Uterus (tissue), 2 donors: ENCODE results near the gene GLYATL1.

Experiments
- CTCF ChIP-seq, 4 experiments: fragments of 200-600 bp in 2 of 4; fragments of 450-650 bp in 2 of 4; sonication (generic) in 2 of 4; IDR thresholded peaks; one replicate each; pipeline ENCODE4 v1.5.1; 2016 to 2019; ENCODE audit warnings: antibody characterized with exemption in 4 of 4, mild to moderate bottlenecking in 2 of 4, moderate library complexity in 1 of 4
- POLR2A ChIP-seq, 2 donors: fragments of 450-650 bp; IDR thresholded peaks; one replicate each; pipeline ENCODE4 v1.6.1; 2016; ENCODE audit warnings: antibody characterized with exemption in 2 of 2, mild to moderate bottlenecking in 1 of 2, moderate library complexity in 1 of 2

- TF ChIP-seq CTCF (IDR thresholded peaks at IDR 0.05): no peak
- no peak for TF ChIP-seq POLR2A (IDR thresholded peaks at IDR 0.05)
These were observed 11.2 kb upstream of the GLYATL1 start for GRCh38 chr11:58928107-58928499.
